Liver (tissue), 9 donors: ENCODE measurements around the gene UPK3B. TPM values are rescaled to one million over a fixed set of nuclear protein-coding genes. Genes with fewer than 3 reads are reported as not detected.

ENCODE experiments used
- DNase-seq: peaks from one replicate; pipeline ENCODE4 v3.0.0-alpha.2; 2017; ENCODE audit warnings: low spot score
- H3K27ac ChIP-seq, 2 donors: one replicate each; pipeline ENCODE4 v1.7.0; 2013; ENCODE audit warnings: inconsistent platforms in 2 of 2, low read length in 2 of 2, control low read depth in 1 of 2, low read depth in 1 of 2, mild to moderate bottlenecking in 1 of 2
- H3K27me3 ChIP-seq, 4 donors: one replicate each; pipeline versions ENCODE4 v1.6.1 to v1.7.0; 2013; ENCODE audit warnings: low read length in 3 of 4, inconsistent platforms in 1 of 4, mild to moderate bottlenecking in 1 of 4, moderate library complexity in 1 of 4; ENCODE audit not compliant: control insufficient read depth in 4 of 4, insufficient read depth in 4 of 4
- H3K36me3 ChIP-seq, 4 donors: one replicate each; pipeline versions ENCODE4 v1.6.1 to v1.7.0; 2013; ENCODE audit warnings: low read length in 3 of 4, mild to moderate bottlenecking in 3 of 4, low read depth in 1 of 4, moderate library complexity in 1 of 4; ENCODE audit not compliant: control insufficient read depth in 4 of 4, insufficient read depth in 3 of 4
- H3K4me1 ChIP-seq, 4 donors: one replicate each; pipeline versions ENCODE4 v1.6.1 to v1.7.0; 2013; ENCODE audit warnings: low read length in 3 of 4, mild to moderate bottlenecking in 3 of 4, moderate library complexity in 1 of 4; ENCODE audit not compliant: control insufficient read depth in 4 of 4, insufficient read depth in 4 of 4
- H3K4me3 ChIP-seq, 3 donors: one replicate each; pipeline versions ENCODE4 v1.6.1 to v1.7.0; 2013; ENCODE audit warnings: low read length in 3 of 3, control low read depth in 1 of 3, low read depth in 1 of 3, mild to moderate bottlenecking in 1 of 3
- H3K9ac ChIP-seq, 2 donors: one replicate each; pipeline ENCODE4 v1.7.0; 2013; ENCODE audit warnings: low read length in 2 of 2, mild to moderate bottlenecking in 2 of 2, moderate library complexity in 2 of 2, control low read depth in 1 of 2, low read depth in 1 of 2
- H3K9me3 ChIP-seq, 4 donors: one replicate each; pipeline versions ENCODE4 v1.6.1 to v1.7.0; 2013; ENCODE audit warnings: low read length in 3 of 4; ENCODE audit not compliant: control insufficient read depth in 4 of 4
- ATF3 ChIP-seq: IDR thresholded peaks from 2 replicates; pipeline ENCODE4 v1.6.1; 2016; ENCODE audit warnings: antibody characterized with exemption
- EGR1 ChIP-seq, 2 donors: IDR thresholded peaks; 2 replicates each; pipeline ENCODE4 v1.6.1; 2016 to 2018; ENCODE audit warnings: antibody characterized with exemption in 2 of 2, low read depth in 2 of 2
- FOXA1 ChIP-seq: IDR thresholded peaks from 2 replicates; pipeline ENCODE4 v1.6.1; 2016; ENCODE audit warnings: antibody characterized with exemption
- FOXA2 ChIP-seq: IDR thresholded peaks from 2 replicates; pipeline ENCODE4 v1.6.1; 2016; ENCODE audit warnings: antibody characterized with exemption
- GABPA ChIP-seq, 2 donors: IDR thresholded peaks in 1 of 2; conservative IDR thresholded peaks in 1 of 2; 2 replicates each; pipeline ENCODE4 v1.6.1; 2016; ENCODE audit warnings: antibody characterized with exemption in 2 of 2, mild to moderate bottlenecking in 1 of 2, moderate library complexity in 1 of 2
- JUND ChIP-seq, 2 donors: IDR thresholded peaks; 2 replicates each; pipeline ENCODE4 v1.6.1; 2016; ENCODE audit warnings: antibody characterized with exemption in 2 of 2
- NR2F2 ChIP-seq: IDR thresholded peaks from 2 replicates; pipeline ENCODE4 v1.6.1; 2016; ENCODE audit warnings: antibody characterized with exemption
- RAD21 ChIP-seq, 2 donors: IDR thresholded peaks; 2 replicates each; pipeline ENCODE4 v1.6.1; 2016; ENCODE audit warnings: antibody characterized with exemption in 2 of 2, mild to moderate bottlenecking in 2 of 2
- REST ChIP-seq: IDR thresholded peaks from 2 replicates; pipeline ENCODE4 v1.6.1; 2016; ENCODE audit warnings: antibody characterized with exemption, mild to moderate bottlenecking
- RXRA ChIP-seq, 2 donors: IDR thresholded peaks; 2 replicates each; pipeline ENCODE4 v1.6.1; 2017 to 2018; ENCODE audit warnings: antibody characterized with exemption in 2 of 2, mild to moderate bottlenecking in 1 of 2
- SP1 ChIP-seq: IDR thresholded peaks from 2 replicates; pipeline ENCODE4 v1.6.1; 2018; ENCODE audit warnings: antibody characterized with exemption, mild to moderate bottlenecking
- TAF1 ChIP-seq: conservative IDR thresholded peaks from 2 replicates; pipeline ENCODE4 v1.6.1; 2016; ENCODE audit warnings: antibody characterized with exemption, mild to moderate bottlenecking
- YY1 ChIP-seq: IDR thresholded peaks from 2 replicates; pipeline ENCODE4 v1.6.1; 2016; ENCODE audit warnings: antibody characterized with exemption, mild to moderate bottlenecking
- ZBTB33 ChIP-seq: IDR thresholded peaks from 2 replicates; pipeline ENCODE4 v1.6.1; 2016; ENCODE audit warnings: antibody characterized with exemption
- WGBS: extraction: QIAGEN DNeasy Blood & Tissue Kit; methylation state at CpG from one replicate; pipeline ENCODE4 v1.1.7; 2013; 5-methylcytosine and 5-hydroxymethylcytosine counted together
- polyA plus RNA-seq, 2 donors: library from polyadenylated mRNA; stranded (reverse) in 1 of 2; unstranded in 1 of 2; fragments of 200-250 nt in 1 of 2; fragments of >200 nt in 1 of 2; fragmentation: Nextera tagmentation in 1 of 2; extraction: Ambion mirVana in 1 of 2; gene quantifications; one replicate each; pipeline versions ENCODE4 v1.2.1 to v1.2.3, GENCODE V29; 2013 to 2015
- total RNA-seq, 2 donors: library from RNA; depleted of rRNA; stranded (reverse); fragments of >200 nt; gene quantifications; one replicate each; pipeline ENCODE4 v1.2.3, GENCODE V29; 2014
- donor health status: healthy.
- donor health status: healthy.
- donor health status: healthy.
- donor health status: healthy.
- donor health status: healthy.

The UPK3B gene
- total and polyA plus RNA-seq, 4 donors, result 0.08 to 0.42 (median 0.35) TPM

- no peak for TF ChIP-seq REST
- TF ChIP-seq YY1, result no peak
- TF ChIP-seq SP1, result no peak
- no peak for TF ChIP-seq NR2F2
- TF ChIP-seq ATF3, result no peak
- no peak for TF ChIP-seq RXRA (IDR thresholded peaks at IDR 0.05)
- TF ChIP-seq FOXA1, result no peak
- no peak for TF ChIP-seq TAF1
- TF ChIP-seq GABPA (IDR thresholded peaks at IDR 0.05 in 1 of 2, conservative IDR thresholded peaks at IDR 0.05 in 1 of 2), result no peak
- no peak for TF ChIP-seq ZBTB33
- no peak for TF ChIP-seq EGR1 (IDR thresholded peaks at IDR 0.05; ENCODE audit: low read depth in 2 of 2)
- no peak for TF ChIP-seq JUND (IDR thresholded peaks at IDR 0.05)
- no peaks in the 10 kb centered on the region for H3K27me3 ChIP-seq
- H3K27ac ChIP-seq, result no peak overlapping the region
- no peak overlapping the region for H3K9ac ChIP-seq
- no peak for DNase-seq
- no peak overlapping the region for H3K4me3 ChIP-seq
- no peaks in the 10 kb centered on the region for H3K9me3 ChIP-seq
- peaks cover 0 to 7% (median under 1%) of the 10 kb centered on the region in 4 donors for H3K4me1 ChIP-seq
- H3K36me3 ChIP-seq, result no peaks in the 10 kb centered on the region
- 92% methylated on average over 29 of the region's 29 CpGs for WGBS
Measured at GRCh38 chr7:76513817-76514799, 3.8 kb downstream of the UPK3B start.

GRCh38 chr7:76514926-76515771 lies 4.8 kb downstream of the UPK3B start:
- no peak overlapping the region for H3K4me3 ChIP-seq
- H3K4me1 ChIP-seq, result peaks cover 0 to 7% (median under 1%) of the 10 kb centered on the region in 4 donors
- H3K27me3 ChIP-seq, result no peaks in the 10 kb centered on the region
- no peak overlapping the region for H3K27ac ChIP-seq
- no peaks in the 10 kb centered on the region for H3K36me3 ChIP-seq
- TF ChIP-seq RAD21 (IDR thresholded peaks at IDR 0.05) (no peak), FOXA1 (no peak), FOXA2 (no peak)
- 93% methylated on average over 16 of the region's 16 CpGs for WGBS
- H3K9ac ChIP-seq, result no peak overlapping the region
- DNase-seq, result no peak
- no peaks in the 10 kb centered on the region for H3K9me3 ChIP-seq
